Activated effector memory CD4-positive, alpha-beta T cell treated with anti-CD3 and anti-CD28 coated beads, Interleukin-2, amount 50 U/mL, for 16 hours (primary cell): ENCODE measurements around the gene ARFGEF2.
"Not testable (repeated sequence)": the region's sequence is repeated elsewhere in the genome, so short reads cannot be mapped to it uniquely, and the experiment has no call there.

ENCODE experiments used
- DNase-seq: peaks from one replicate; pipeline ENCODE4 v3.0.0-alpha.2; 2020

ARFGEF2 gene

GRCh38 chr20:48930035-48930434, 8.5 kb downstream of the ARFGEF2 start:
- no peak for DNase-seq

GRCh38 chr20:48930878-48931277, 9.4 kb downstream of the ARFGEF2 start:
- no peak for DNase-seq

- DNase-seq = no peak
Measured at GRCh38 chr20:48931527-48932374, 10.2 kb downstream of the ARFGEF2 start.

- DNase-seq = no peak
Measured at GRCh38 chr20:48932375-48932941, 10.9 kb downstream of the ARFGEF2 start.

- DNase-seq = no peak
Measured at GRCh38 chr20:48933017-48933766, 11.7 kb downstream of the ARFGEF2 start.

GRCh38 chr20:48934273-48934877, 12.9 kb downstream of the ARFGEF2 start:
- not testable (repeated sequence) for DNase-seq

- DNase-seq = not testable (repeated sequence)
Measured at GRCh38 chr20:48934966-48935365, 13.5 kb downstream of the ARFGEF2 start.

GRCh38 chr20:48936178-48936577, 14.7 kb downstream of the ARFGEF2 start:
- DNase-seq = not testable (repeated sequence)

GRCh38 chr20:48937674-48938073, 16.2 kb downstream of the ARFGEF2 start:
- no peak for DNase-seq

- no peak for DNase-seq
Measured at GRCh38 chr20:48938670-48939069, 17.2 kb downstream of the ARFGEF2 start.

- DNase-seq = no peak
Measured at GRCh38 chr20:48940170-48940569, 18.7 kb downstream of the ARFGEF2 start.

GRCh38 chr20:48941467-48941866, 20.0 kb downstream of the ARFGEF2 start:
- no peak for DNase-seq

GRCh38 chr20:48942730-48943129, 21.2 kb downstream of the ARFGEF2 start:
- DNase-seq = no peak

GRCh38 chr20:48944663-48945297, 23.3 kb downstream of the ARFGEF2 start:
- DNase-seq = no peak

- no peak for DNase-seq
Measured at GRCh38 chr20:48945840-48946514, 24.5 kb downstream of the ARFGEF2 start.

- DNase-seq = no peak
Measured at GRCh38 chr20:48948612-48949011, 27.1 kb downstream of the ARFGEF2 start.

GRCh38 chr20:48949304-48950170, 28.0 kb downstream of the ARFGEF2 start:
- DNase-seq = no peak

GRCh38 chr20:48951041-48951440, 29.5 kb downstream of the ARFGEF2 start:
- DNase-seq = no peak

GRCh38 chr20:48951646-48952045, 30.1 kb downstream of the ARFGEF2 start:
- DNase-seq = no peak

GRCh38 chr20:48952656-48953055, 31.1 kb downstream of the ARFGEF2 start:
- no peak for DNase-seq

- no peak for DNase-seq
Measured at GRCh38 chr20:48953653-48954052, 32.1 kb downstream of the ARFGEF2 start.
